AG09319 (cell line): Measurements from ENCODE around the gene PPP1R15A.
A peak's percentile ranks its signal among the peaks of the same experiment; 100 is the strongest.
"Not testable (repeated sequence)": the region's sequence is repeated elsewhere in the genome, so short reads cannot be mapped to it uniquely, and the experiment has no call there.

Experiments
- DNase-seq: peaks from one replicate; pipeline ENCODE4 v3.0.0-alpha.2; 2010; ENCODE audit warnings: low read depth; ENCODE audit errors: extremely low read depth
- TF ChIP-seq, protein P1 (sequence below): IDR thresholded peaks from 2 replicates; pipeline ENCODE4 v1.5.1; 2011; ENCODE audit warnings: low read depth, mild to moderate bottlenecking, inconsistent platforms, low read length, moderate library complexity

PPP1R15A gene

GRCh38 chr19:48870048-48870447, 2.2 kb upstream of the PPP1R15A start:
- DNase-seq = no peak
- TF ChIP-seq, protein P1, sequence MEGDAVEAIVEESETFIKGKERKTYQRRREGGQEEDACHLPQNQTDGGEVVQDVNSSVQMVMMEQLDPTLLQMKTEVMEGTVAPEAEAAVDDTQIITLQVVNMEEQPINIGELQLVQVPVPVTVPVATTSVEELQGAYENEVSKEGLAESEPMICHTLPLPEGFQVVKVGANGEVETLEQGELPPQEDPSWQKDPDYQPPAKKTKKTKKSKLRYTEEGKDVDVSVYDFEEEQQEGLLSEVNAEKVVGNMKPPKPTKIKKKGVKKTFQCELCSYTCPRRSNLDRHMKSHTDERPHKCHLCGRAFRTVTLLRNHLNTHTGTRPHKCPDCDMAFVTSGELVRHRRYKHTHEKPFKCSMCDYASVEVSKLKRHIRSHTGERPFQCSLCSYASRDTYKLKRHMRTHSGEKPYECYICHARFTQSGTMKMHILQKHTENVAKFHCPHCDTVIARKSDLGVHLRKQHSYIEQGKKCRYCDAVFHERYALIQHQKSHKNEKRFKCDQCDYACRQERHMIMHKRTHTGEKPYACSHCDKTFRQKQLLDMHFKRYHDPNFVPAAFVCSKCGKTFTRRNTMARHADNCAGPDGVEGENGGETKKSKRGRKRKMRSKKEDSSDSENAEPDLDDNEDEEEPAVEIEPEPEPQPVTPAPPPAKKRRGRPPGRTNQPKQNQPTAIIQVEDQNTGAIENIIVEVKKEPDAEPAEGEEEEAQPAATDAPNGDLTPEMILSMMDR = no peak

DNA sequence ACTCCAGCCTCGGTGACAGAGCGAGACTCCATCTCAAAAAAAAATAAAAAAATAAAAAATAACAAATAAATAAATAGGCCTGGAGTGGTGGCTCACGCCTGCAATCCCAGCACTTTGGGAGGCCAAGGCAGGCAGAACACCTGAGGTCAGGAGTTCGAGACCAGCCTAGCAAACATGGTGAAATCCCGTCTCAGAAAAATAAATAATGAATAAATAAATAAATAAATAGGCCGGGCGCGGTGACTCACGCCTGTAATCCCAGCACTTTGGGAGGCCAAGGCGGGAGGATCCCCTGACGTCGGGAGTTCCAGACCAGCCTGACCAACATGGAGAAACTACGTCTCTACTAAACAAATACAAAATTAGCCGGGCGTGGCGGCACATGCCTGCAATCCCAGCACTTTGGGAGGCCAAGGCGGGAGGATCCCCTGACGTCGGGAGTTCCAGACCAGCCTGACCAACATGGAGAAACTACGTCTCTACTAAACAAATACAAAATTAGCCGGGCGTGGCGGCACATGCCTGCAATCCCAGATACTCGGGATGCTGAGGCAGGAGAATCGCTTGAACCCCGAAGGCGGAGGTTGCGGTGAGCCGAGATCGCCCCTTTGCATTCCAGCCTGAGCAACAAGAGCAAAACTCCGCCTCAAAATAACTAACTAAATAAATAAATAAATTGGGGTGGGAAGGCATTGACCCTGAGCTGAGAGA, 595 bp upstream of the PPP1R15A start:
- DNase-seq = not testable (repeated sequence)

DNA sequence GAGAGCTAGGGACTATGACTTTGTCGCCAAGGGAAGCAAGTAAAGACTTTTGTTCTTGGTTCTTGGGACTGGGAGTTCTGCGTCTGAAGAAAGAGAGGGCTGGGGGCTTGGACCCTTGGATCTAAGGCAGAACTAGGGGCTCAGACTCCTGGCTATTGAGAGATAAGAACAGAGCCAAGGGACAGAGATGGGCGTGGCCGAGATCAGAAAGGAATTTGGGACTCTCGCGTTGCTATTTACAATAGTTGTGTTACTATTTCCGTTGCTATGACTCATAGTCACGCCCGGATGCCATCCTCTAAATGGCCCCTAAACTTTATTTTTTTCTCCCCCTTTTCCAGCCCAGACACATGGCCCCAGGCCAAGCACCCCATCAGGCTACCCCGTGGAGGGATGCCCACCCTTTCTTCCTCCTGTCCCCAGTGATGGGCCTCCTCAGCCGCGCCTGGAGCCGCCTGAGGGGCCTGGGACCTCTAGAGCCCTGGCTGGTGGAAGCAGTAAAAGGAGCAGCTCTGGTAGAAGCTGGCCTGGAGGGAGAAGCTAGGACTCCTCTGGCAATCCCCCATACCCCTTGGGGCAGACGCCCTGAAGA, 759 bp downstream of the PPP1R15A start:
- peak; percentile 89 for DNase-seq
- TF ChIP-seq, protein P1 = no peak

DNA sequence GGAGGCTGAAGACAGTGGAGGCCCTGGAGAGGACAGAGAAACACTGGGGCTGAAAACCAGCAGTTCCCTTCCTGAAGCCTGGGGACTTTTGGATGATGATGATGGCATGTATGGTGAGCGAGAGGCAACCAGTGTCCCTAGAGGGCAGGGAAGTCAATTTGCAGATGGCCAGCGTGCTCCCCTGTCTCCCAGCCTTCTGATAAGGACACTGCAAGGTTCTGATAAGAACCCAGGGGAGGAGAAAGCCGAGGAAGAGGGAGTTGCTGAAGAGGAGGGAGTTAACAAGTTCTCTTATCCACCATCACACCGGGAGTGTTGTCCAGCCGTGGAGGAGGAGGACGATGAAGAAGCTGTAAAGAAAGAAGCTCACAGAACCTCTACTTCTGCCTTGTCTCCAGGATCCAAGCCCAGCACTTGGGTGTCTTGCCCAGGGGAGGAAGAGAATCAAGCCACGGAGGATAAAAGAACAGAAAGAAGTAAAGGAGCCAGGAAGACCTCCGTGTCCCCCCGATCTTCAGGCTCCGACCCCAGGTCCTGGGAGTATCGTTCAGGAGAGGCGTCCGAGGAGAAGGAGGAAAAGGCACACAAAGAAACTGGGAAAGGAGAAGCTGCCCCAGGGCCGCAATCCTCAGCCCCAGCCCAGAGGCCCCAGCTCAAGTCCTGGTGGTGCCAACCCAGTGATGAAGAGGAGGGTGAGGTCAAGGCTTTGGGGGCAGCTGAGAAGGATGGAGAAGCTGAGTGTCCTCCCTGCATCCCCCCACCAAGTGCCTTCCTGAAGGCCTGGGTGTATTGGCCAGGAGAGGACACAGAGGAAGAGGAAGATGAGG, 1.5 kb downstream of the PPP1R15A start:
- TF ChIP-seq, protein P1 = no peak
- no peak for DNase-seq

GRCh38 chr19:48874303-48875135, 2.3 kb downstream of the PPP1R15A start:
- TF ChIP-seq, protein P1 = no peak

DNA sequence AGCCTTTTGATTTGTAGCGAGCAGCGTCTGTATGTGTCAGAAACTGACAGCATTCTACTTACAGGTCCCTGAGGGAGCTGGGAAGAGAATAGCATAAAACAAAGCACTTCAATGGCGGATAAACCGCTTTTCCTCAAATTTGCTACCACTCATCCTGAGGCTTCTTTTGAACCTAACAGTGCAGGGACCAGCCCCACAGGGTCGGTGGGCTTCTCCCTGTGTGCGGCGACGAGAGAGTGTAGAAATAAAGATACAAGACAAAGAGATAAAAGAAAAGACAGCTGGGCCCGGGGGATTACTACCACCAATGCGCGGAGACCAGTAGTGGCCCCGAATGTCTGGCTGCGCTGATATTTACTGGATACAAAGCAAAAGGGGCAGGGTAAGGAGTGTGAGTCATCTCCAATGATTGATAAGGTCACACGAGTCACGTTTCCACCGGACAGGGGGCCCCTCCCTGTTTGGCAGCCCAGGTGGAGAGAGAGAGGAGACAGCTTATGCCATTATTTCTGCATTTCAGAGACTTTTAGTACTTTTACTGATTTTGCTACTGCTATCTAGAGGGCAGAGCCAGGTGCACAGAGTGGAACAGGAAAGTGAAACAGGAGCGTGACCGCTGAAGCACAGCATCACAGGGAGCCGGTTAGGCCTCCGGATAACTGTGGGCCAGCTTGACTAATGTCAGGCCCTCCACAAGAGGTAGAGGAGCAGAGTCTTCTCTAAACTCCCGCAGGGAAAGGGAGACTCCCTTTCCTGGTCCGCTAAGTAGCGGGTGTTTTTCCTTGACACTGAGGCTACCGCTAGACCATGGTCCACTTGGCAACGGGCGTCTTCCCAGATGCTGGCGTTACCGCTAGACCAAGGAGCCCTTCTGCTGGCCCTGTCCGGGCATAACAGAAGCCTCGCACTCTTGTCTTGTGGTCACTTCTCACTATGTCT, 4.1 kb downstream of the PPP1R15A start:
- DNase-seq = not testable (repeated sequence)

More at GRCh38 chr19:48874303-48875135, 2.3 kb downstream of the PPP1R15A start:
- no peak for DNase-seq

DNA sequence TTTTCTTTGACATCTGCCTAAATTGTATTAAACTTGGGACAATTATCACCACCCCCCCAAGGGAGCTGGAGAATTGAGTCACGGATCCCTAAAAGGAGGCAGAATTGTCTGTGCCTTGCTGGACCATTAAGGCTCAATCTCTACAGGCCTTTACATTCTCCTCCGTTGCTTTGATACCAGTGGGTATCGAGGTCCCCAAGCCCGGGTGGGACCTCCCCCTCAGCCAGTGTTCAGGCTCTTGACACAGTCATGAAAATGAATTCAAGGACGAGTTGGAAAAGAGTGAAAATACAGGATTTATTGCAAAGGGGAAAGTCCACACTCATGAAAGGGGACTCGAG, 5.6 kb downstream of the PPP1R15A start:
- DNase-seq = no peak
- TF ChIP-seq, protein P1 = no peak
